ENCODE data around the gene C4orf50.

The C4orf50 gene

GRCh38 chr4:6062133-6062532, 43.9 kb upstream of the C4orf50 start:
- H3K4me3 ChIP-seq (ENCODE audit: severe bottlenecking) = no peak overlapping the region
- TF ChIP-seq CTCF (IDR thresholded peaks at IDR 0.05; ENCODE audit: poor library complexity, severe bottlenecking) = no peak
- no peak for DNase-seq (ENCODE audit: low spot score)
- no peaks in the 10 kb centered on the region for H3K4me1 ChIP-seq (ENCODE audit: insufficient read depth, poor library complexity, severe bottlenecking)
- no peaks in the 10 kb centered on the region for H3K36me3 ChIP-seq (ENCODE audit: low read depth)
- H3K27ac ChIP-seq (ENCODE audit: poor library complexity, severe bottlenecking) = no peak overlapping the region
- peaks cover 17% of the 10 kb centered on the region for H3K9me3 ChIP-seq (ENCODE audit: severe bottlenecking)
- peaks cover 3% of the 10 kb centered on the region for H3K27me3 ChIP-seq (ENCODE audit: insufficient read depth, poor library complexity, severe bottlenecking)
- ATAC-seq (ENCODE audit: low read depth) = no peak

GRCh38 chr4:6059375-6059805, 41.2 kb upstream of the C4orf50 start:
- Histone ChIP-seq H3K27ac (ENCODE audit: poor library complexity, severe bottlenecking) (no peak overlapping the region), H3K27me3 (ENCODE audit: insufficient read depth, poor library complexity, severe bottlenecking) (no peaks in the 10 kb centered on the region), H3K4me1 (ENCODE audit: insufficient read depth, poor library complexity, severe bottlenecking) (no peaks in the 10 kb centered on the region), H3K36me3 (ENCODE audit: low read depth) (no peaks in the 10 kb centered on the region), H3K4me3 (ENCODE audit: severe bottlenecking) (no peak overlapping the region), H3K9me3 (ENCODE audit: severe bottlenecking) (peaks cover 17% of the 10 kb centered on the region)
- ATAC-seq (ENCODE audit: low read depth) = no peak
- TF ChIP-seq CTCF (IDR thresholded peaks at IDR 0.05; ENCODE audit: poor library complexity, severe bottlenecking) = no peak
- no peak for DNase-seq (ENCODE audit: low spot score)

- no peak for ATAC-seq (ENCODE audit: low read depth)
These were observed 40.5 kb upstream of the C4orf50 start for GRCh38 chr4:6058531-6059374.

GRCh38 chr4:6056976-6057766, 38.9 kb upstream of the C4orf50 start:
- Histone ChIP-seq H3K4me1 (ENCODE audit: insufficient read depth, poor library complexity, severe bottlenecking) (no peaks in the 10 kb centered on the region), H3K36me3 (ENCODE audit: low read depth) (no peaks in the 10 kb centered on the region), H3K27ac (ENCODE audit: poor library complexity, severe bottlenecking) (no peak overlapping the region), H3K4me3 (ENCODE audit: severe bottlenecking) (no peak overlapping the region), H3K27me3 (ENCODE audit: insufficient read depth, poor library complexity, severe bottlenecking) (peaks cover 12% of the 10 kb centered on the region), H3K9me3 (ENCODE audit: severe bottlenecking) (peaks cover 17% of the 10 kb centered on the region)
- DNase-seq (ENCODE audit: low spot score) (no peak), ATAC-seq (ENCODE audit: low read depth) (no peak)
- no peak for TF ChIP-seq CTCF (IDR thresholded peaks at IDR 0.05; ENCODE audit: poor library complexity, severe bottlenecking)

More at GRCh38 chr4:6058531-6059374, 40.5 kb upstream of the C4orf50 start:
- Histone ChIP-seq H3K4me3 (ENCODE audit: severe bottlenecking) (no peak overlapping the region), H3K27me3 (ENCODE audit: insufficient read depth, poor library complexity, severe bottlenecking) (no peaks in the 10 kb centered on the region), H3K4me1 (ENCODE audit: insufficient read depth, poor library complexity, severe bottlenecking) (no peaks in the 10 kb centered on the region), H3K9me3 (ENCODE audit: severe bottlenecking) (peaks cover 17% of the 10 kb centered on the region), H3K27ac (ENCODE audit: poor library complexity, severe bottlenecking) (no peak overlapping the region), H3K36me3 (ENCODE audit: low read depth) (no peaks in the 10 kb centered on the region)
- DNase-seq (ENCODE audit: low spot score) = no peak
- TF ChIP-seq CTCF (IDR thresholded peaks at IDR 0.05; ENCODE audit: poor library complexity, severe bottlenecking) = no peak
